GM21390 (cell line): ENCODE data around the gene WNK1.

Experiments used
- ATAC-seq: cut with Tn5 transposase; IDR thresholded peaks from one replicate; pipeline ENCODE4 v1.9.1; 2021; ENCODE audit not compliant: unreplicated experiment

Gene WNK1

GRCh38 chr12:851343-851742 lies 99.0 kb downstream of the WNK1 start:
- no peak for ATAC-seq

GRCh38 chr12:851913-852312 lies 99.5 kb downstream of the WNK1 start:
- ATAC-seq, result no peak

DNA sequence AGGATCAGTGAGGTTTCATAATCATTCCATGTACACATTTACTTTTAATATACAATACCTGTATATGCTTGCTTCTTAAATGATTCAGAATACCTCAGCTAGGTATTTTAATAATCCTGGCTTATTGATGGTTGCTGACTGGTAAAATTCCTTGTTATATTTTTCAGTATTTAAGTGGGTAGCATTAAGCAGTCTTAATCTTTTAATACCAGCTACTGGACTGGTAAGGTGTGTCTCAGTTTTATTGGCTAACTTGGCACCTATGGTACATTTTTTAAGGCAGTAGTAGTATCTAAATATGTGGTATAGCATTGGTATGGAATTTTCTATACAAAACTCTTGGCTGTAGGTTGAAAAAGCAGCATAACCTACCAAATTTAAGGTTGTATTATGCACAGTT lies 100.5 kb downstream of the WNK1 start:
- ATAC-seq, result no peak

DNA sequence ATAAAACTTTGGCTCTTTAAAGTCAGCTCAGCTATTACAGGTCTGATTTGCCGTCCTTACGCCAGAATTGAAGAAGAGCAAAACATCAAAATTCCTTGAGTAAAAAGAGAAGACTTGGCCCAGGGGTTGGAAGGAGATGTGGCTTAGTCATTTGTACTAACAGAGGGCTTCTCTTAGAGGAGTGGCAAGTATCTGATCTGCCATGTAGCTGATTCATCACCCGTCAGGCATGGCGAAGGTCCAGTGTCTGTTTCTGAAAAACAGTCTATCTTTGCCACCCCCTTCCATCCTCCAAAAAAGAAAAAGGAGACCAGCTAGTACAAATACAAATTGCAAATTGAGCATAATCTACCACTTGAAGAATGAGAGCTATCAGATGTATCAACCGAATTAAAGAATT lies 105.2 kb downstream of the WNK1 start:
- no peak for ATAC-seq

DNA sequence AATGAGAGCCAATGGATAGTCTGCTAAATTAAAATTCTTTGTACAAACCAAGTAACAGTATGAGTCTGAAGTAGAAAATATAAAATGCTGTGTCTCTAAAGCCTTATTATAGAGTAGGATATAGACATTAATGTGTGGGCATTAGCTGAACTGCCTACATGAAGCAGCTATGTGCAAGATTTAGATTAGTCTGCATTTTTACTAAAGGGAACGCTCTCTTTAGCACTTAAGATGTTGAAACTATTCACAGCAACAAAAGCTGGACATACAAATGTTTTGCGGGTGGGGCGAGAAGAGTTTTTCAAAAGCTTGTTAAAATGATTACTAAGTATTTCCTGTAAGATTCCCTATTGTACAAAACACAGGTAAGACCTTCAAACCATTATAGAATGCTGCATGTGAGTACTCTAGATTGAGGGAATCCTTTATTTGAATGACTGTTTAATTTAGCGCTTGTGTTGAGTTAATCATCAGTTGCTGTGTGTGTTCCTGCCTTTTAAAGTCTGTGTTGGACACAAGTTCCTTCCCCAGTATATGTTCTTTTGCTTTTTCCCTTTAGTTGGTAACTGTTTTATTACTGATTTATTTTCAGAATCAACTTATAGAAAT lies 110.0 kb downstream of the WNK1 start:
- no peak for ATAC-seq

GRCh38 chr12:863285-863684 lies 110.9 kb downstream of the WNK1 start:
- ATAC-seq, result no peak

DNA sequence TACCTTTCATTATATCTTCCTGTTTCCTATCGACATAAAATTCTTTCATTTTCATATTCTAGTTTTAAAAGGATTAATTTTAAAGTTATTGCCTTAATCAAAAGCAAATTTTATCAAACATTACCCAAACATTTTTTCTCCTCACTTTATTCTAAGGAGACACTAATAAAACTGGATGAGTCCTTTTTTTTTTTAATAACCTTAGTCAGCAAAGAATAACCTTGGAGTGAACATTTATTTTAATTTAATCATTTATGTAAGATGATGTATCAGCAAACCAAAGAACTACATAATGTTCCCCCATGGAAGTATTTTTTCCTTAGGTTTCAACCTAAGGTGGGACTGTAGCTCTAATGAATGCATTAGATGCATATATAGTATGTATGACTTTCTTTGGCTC lies 113.2 kb downstream of the WNK1 start:
- ATAC-seq, result no peak

DNA sequence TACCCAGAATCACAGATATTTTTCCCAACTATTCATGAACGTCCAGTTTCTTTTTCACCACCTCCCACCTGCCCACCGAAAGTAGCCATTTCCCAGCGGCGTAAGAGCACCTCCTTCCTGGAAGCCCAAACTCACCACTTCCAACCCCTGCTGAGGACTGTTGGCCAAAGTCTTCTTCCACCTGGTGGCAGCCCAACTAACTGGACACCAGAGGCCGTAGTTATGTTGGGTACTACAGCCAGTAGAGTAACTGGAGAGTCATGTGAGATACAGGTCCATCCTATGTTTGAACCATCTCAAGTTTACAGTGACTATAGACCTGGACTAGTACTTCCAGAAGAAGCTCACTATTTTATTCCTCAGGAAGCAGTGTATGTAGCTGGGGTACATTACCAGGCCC lies 115.5 kb downstream of the WNK1 start:
- ATAC-seq, result no peak

DNA sequence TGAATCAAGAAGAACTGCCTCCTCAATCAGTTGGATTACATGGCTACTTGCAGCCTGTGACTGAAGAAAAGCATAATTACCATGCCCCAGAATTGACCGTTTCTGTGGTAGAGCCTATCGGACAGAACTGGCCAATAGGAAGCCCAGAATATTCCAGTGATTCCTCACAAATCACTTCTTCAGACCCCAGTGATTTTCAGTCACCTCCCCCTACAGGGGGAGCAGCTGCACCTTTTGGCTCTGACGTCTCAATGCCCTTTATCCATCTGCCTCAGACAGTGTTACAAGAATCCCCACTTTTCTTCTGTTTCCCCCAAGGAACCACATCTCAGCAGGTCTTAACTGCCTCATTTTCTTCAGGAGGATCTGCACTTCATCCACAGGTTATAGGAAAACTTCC lies 116.3 kb downstream of the WNK1 start:
- ATAC-seq, result no peak

DNA sequence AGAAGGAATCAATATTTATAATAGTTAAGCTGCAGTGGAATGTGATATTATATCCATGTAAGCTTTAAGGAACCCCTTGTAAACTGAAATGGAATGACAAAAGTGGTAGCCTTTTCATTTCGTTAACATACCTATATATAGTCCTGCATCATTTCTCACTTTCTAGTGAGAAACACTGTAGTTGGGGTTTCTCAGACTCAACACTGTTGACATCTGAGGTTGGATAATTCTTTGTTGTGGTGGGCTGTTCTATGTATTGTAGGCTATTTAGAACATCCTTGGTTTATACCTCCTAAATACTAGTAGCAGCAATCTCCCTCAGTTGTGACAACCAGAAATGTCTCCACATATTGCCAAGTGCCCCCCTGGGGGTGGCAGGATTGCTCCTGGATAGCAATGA lies 118.0 kb downstream of the WNK1 start:
- no peak for ATAC-seq

DNA sequence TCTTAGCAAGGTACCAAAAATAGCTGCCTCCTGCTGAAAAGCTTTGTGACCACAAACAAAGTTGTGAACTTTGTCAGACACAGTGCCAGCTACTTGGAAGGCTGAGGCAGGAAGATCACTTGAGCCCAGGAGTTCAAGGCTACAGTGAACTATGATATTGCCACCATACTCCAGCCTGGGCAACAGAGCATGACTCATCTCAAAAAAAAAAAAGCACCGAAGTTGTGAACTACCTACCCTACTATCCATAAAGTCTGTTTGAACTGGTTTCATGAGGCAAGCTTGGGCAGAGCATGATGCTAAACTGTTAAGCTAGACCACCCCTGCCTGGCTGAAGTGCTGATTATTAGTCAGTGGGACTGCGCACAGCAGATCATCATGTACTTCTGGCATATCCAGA lies 121.6 kb downstream of the WNK1 start:
- no peak for ATAC-seq

DNA sequence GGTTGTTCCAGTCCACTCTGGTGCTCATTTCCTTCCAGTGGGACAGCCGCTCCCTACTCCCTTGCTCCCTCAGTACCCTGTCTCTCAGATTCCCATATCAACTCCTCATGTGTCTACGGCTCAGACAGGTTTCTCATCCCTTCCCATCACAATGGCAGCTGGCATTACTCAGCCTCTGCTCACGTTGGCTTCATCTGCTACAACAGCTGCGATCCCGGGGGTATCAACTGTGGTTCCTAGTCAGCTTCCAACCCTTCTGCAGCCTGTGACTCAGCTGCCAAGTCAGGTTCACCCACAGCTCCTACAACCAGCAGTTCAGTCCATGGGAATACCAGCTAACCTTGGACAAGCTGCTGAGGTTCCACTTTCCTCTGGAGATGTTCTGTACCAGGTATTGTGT lies 127.3 kb downstream of the WNK1 start:
- ATAC-seq, result no peak

DNA sequence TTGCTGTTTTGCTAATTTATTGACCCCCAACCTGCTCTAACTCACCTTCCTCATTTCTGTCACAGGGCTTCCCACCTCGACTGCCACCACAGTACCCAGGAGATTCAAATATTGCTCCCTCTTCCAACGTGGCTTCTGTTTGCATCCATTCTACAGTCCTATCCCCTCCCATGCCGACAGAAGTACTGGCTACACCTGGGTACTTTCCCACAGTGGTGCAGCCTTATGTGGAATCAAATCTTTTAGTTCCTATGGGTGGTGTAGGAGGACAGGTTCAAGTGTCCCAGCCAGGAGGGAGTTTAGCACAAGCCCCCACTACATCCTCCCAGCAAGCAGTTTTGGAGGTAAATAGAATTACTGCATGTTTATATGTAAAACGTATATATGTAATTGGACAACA lies 128.3 kb downstream of the WNK1 start:
- no peak for ATAC-seq

DNA sequence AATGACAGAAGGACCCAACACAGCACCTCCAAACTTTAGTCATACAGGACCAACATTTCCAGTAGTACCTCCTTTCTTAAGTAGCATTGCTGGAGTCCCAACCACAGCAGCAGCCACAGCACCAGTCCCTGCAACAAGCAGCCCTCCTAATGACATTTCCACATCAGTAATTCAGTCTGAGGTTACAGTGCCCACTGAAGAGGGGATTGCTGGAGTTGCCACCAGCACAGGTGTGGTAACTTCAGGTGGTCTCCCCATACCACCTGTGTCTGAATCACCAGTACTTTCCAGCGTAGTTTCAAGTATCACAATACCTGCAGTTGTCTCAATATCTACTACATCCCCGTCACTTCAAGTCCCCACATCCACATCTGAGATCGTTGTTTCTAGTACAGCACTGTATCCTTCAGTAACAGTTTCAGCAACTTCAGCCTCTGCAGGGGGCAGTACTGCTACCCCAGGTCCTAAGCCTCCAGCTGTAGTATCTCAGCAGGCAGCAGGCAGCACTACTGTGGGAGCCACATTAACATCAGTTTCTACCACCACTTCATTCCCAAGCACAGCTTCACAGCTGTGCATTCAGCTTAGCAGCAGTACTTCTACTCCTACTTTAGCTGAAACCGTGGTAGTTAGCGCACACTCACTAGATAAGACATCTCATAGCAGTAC lies 132.5 kb downstream of the WNK1 start:
- no peak for ATAC-seq

- ATAC-seq, result no peak
Observed at GRCh38 chr12:885701-886100, 133.3 kb downstream of the WNK1 start.

- no peak for ATAC-seq
Observed at GRCh38 chr12:886206-886605, 133.8 kb downstream of the WNK1 start.

DNA sequence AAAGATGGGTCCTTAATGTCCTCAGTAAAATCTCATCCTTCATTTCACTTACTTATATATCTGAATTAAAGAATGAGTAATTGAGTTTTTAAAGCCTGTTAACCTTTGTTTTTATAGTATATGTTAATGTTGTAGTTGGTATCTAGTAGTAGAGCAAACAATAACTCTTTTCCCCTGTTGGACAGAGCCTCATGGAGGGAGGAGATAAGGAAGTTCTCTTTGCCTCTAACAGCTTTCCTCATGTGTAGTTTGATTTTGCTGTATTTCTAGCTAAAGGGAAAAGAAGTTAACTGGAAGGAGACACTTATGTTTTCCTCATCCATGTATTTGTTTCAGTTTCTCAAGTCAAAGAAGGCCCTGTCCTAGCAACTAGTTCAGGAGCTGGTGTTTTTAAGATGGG lies 141.8 kb downstream of the WNK1 start:
- no peak for ATAC-seq

GRCh38 chr12:896031-896430 lies 143.7 kb downstream of the WNK1 start:
- ATAC-seq, result no peak

DNA sequence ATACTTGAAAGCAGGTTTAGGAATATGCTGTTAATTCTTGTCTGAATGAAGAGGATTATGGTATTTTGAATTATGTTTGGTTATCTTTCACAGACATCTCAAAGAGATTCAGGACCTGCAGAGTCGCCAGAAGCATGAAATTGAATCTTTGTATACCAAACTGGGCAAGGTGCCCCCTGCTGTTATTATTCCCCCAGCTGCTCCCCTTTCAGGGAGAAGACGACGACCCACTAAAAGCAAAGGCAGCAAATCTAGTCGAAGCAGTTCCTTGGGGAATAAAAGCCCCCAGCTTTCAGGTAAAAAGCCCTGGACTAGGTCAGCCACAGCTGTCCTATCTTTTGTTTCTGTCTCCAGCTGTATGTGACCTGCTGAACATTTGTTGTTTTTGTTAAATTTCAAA lies 145.0 kb downstream of the WNK1 start:
- ATAC-seq, result no peak

DNA sequence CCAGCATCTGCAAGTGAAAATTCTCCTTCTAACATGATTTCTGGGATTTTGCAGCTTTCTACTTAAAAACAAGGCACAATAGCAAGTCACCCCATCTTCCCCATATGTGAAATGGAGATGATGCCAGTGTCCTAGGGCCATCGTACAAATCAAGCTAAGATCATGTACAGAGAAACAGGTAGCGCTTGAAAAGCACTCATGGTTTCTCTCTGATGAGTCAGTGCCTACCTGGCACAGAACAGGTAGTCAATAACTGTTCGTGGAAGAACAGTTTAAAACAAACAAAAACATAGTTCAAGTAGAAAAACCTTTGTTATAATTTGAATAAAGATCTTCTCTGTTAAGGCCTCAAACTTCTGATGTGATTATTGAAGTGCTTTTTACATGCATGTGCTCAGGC lies 150.2 kb downstream of the WNK1 start:
- no peak for ATAC-seq

GRCh38 chr12:903055-903454 lies 150.7 kb downstream of the WNK1 start:
- ATAC-seq, result no peak

DNA sequence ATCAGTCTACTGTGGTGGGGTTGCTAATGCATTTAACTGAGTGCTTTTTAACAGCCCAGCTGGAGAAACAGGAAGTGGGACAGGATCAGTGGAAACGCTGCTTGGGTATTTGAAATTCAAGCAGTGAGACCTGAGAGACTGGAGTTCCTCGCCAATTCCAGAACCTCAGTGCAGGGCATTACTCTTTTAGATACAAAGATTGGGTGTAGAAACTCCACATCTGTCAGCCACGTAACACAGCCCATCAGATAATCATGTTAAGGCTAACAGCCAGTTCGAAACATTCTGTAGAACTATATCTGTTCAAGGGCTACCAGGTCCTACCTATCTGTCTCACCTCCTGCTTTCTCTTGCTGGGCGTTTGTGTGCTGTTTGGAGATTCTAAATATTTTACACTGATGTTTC lies 151.6 kb downstream of the WNK1 start:
- no peak for ATAC-seq
